K562 (cell line): ENCODE results near the gene PCK2. TPM values are rescaled to one million over a fixed set of nuclear protein-coding genes. Genes with fewer than 3 reads are reported as not detected.

Source experiments
- ASH1L ChIP-seq: fragments of 450-650 bp; IDR thresholded peaks from 2 replicates; pipeline ENCODE4 v1.6.1; 2018; ENCODE audit warnings: borderline replicate concordance, mild to moderate bottlenecking, low read depth; ENCODE audit not compliant: partially characterized antibody
- E2F6 ChIP-seq, 2 experiments: IDR thresholded peaks; 2 replicates each; pipeline ENCODE4 v1.6.1; 2011; ENCODE audit warnings: borderline replicate concordance in 1 of 2, control low read depth in 1 of 2, low read depth in 1 of 2, low read length in 1 of 2, mild to moderate bottlenecking in 1 of 2, mixed read lengths in 1 of 2, moderate library complexity in 1 of 2; ENCODE audit not compliant: insufficient read depth in 1 of 2, insufficient read length in 1 of 2, poor library complexity in 1 of 2, severe bottlenecking in 1 of 2; ENCODE audit errors: extremely low read depth in 1 of 2
- JUND ChIP-seq, 2 experiments: IDR thresholded peaks; 2 replicates in 1 of 2; 3 replicates in 1 of 2; pipeline ENCODE4 v1.6.1; 2011; ENCODE audit warnings: borderline replicate concordance in 2 of 2, low read depth in 2 of 2, low read length in 2 of 2, improper control_type of control experiment in 1 of 2, missing biosample characterization in 1 of 2, missing genetic modification characterization in 1 of 2, missing genetic modification reagents in 1 of 2
- KDM4B ChIP-seq, 2 experiments: fragments of 450-650 bp in 1 of 2; sonication (generic) in 1 of 2; IDR thresholded peaks; 2 replicates each; pipeline ENCODE4 v1.6.1; 2016 to 2017; ENCODE audit warnings: borderline replicate concordance in 2 of 2, antibody characterized with exemption in 1 of 2, low read depth in 1 of 2, mild to moderate bottlenecking in 1 of 2
- KLF1 ChIP-seq: fragments of 450-650 bp; IDR thresholded peaks from 2 replicates; pipeline ENCODE4 v1.6.1; 2016; ENCODE audit warnings: missing genetic modification characterization, missing compliant biosample characterization
- LARP7 ChIP-seq: fragments of 450-650 bp; IDR thresholded peaks from 2 replicates; pipeline ENCODE4 v1.6.1; 2016
- MBD2 ChIP-seq: sonication (generic); IDR thresholded peaks from 2 replicates; pipeline ENCODE4 v1.6.1; 2016; ENCODE audit warnings: low read depth, borderline replicate concordance
- NKRF ChIP-seq: fragments of 450-650 bp; IDR thresholded peaks from 2 replicates; pipeline ENCODE4 v1.6.1; 2016; ENCODE audit warnings: borderline replicate concordance
- POLR2B ChIP-seq: fragments of 450-650 bp; IDR thresholded peaks from 2 replicates; pipeline ENCODE4 v1.6.1; 2018; ENCODE audit warnings: low read depth; ENCODE audit not compliant: partially characterized antibody
- POLR2G ChIP-seq: fragments of 200-400 bp; formaldehyde crosslinking; IDR thresholded peaks from 2 replicates; pipeline ENCODE4 v1.6.1; 2017; ENCODE audit warnings: low read depth, mild to moderate bottlenecking, antibody characterized with exemption, low read length, moderate library complexity
- RBM22 ChIP-seq: fragments of 200-400 bp; formaldehyde crosslinking; IDR thresholded peaks from 2 replicates; pipeline ENCODE4 v1.6.1; 2018; ENCODE audit warnings: low read length, low read depth; ENCODE audit not compliant: poor library complexity, severe bottlenecking
- RCOR1 ChIP-seq, 2 experiments: IDR thresholded peaks; 2 replicates each; pipeline ENCODE4 v1.6.1; 2012; ENCODE audit warnings: low read depth in 2 of 2, low read length in 2 of 2, borderline replicate concordance in 1 of 2, improper control_type of control experiment in 1 of 2
- RNF2 ChIP-seq: sonication (generic); IDR thresholded peaks from 2 replicates; pipeline ENCODE4 v1.6.1; 2016
- SMARCA4 ChIP-seq: fragments of 450-650 bp; IDR thresholded peaks from 2 replicates; pipeline ENCODE4 v1.6.1; 2016
- SOX6 ChIP-seq: fragments of 450-650 bp; IDR thresholded peaks from 2 replicates; pipeline ENCODE4 v1.6.1; 2014; ENCODE audit warnings: mild to moderate bottlenecking
- SRF ChIP-seq, 2 experiments: fragments of 250-450, 450-650 bp in 1 of 2; sonication (Bioruptor Pico) in 1 of 2; sonication (generic) in 1 of 2; formaldehyde crosslinking; IDR thresholded peaks; 2 replicates each; pipeline versions ENCODE4 v1.5.0 to v1.5.1; 2020 to 2022; ENCODE audit warnings: mild to moderate bottlenecking in 1 of 2, missing genetic modification reagents in 1 of 2
- TAF7 ChIP-seq: fragments of 450-650 bp; IDR thresholded peaks from 2 replicates; pipeline ENCODE4 v1.6.1; 2016; ENCODE audit warnings: missing genetic modification characterization, missing compliant biosample characterization
- USF1 ChIP-seq: sonication (generic); formaldehyde crosslinking; IDR thresholded peaks from 2 replicates; pipeline ENCODE4 v1.9.0; 2022; ENCODE audit warnings: mild to moderate bottlenecking, missing genetic modification reagents
- USF2 ChIP-seq: sonication (generic); formaldehyde crosslinking; IDR thresholded peaks from 2 replicates; pipeline ENCODE4 v1.5.0; 2020; ENCODE audit warnings: missing genetic modification reagents
- ZKSCAN3 ChIP-seq: fragments of 250-450 bp; sonication (Bioruptor Pico); IDR thresholded peaks from 2 replicates; pipeline ENCODE4 v1.4.0; 2020
- ZNF232 ChIP-seq: sonication (generic); formaldehyde crosslinking; IDR thresholded peaks from 2 replicates; pipeline ENCODE4 v1.8.0; 2022; ENCODE audit warnings: mild to moderate bottlenecking, missing genetic modification reagents
- ZNF239 ChIP-seq: fragments of 250-450 bp; sonication (Bioruptor Pico); IDR thresholded peaks from 2 replicates; pipeline ENCODE4 v1.4.0; 2020; ENCODE audit warnings: mild to moderate bottlenecking
- ZSCAN29 ChIP-seq: fragments of 450-650 bp; IDR thresholded peaks from 2 replicates; pipeline ENCODE4 v1.6.1; 2017
- polyA plus RNA-seq, 8 experiments: library from polyadenylated mRNA; depleted of rRNA in 4 of 8; stranded (reverse) in 5 of 8; unstranded in 3 of 8; fragments of >200 nt; fragmentation: Nextera tagmentation in 2 of 8; fragmentation: Illumina TruSeq in 1 of 8; extraction: Ambion mirVana in 2 of 8; extraction: Trizol in 1 of 8; gene quantifications; 2 replicates each; pipeline versions ENCODE4 v1.2.1 to v1.2.3, GENCODE V29; 2011 to 2014; ENCODE audit warnings: inconsistent platforms in 1 of 8, missing spikeins in 1 of 8
- total RNA-seq, 7 experiments: library from RNA; depleted of rRNA in 6 of 7; stranded (reverse); fragments of >200 nt in 6 of 7; fragmentation: Illumina TruSeq in 2 of 7; extraction: Trizol in 2 of 7; gene quantifications; 2 replicates each; pipeline versions ENCODE4 v1.2.1 to v1.2.3, GENCODE V29; 2011 to 2021; ENCODE audit warnings: low replicate concordance in 1 of 7

Gene PCK2
- total and polyA plus RNA-seq, 9 of the 15 experiments (the other 6 are each of a cell fraction or from before 2014, with no cell fraction given): 3.3 to 60.9 (median 30.4) TPM

- peak in 1 of 2 experiments; percentile 21 for TF ChIP-seq E2F6 (IDR thresholded peaks at IDR 0.05; ENCODE audit: borderline replicate concordance in 1 of 2, extremely low read depth in 1 of 2, insufficient read depth in 1 of 2, insufficient read length in 1 of 2, low read depth in 1 of 2, low read length in 1 of 2, poor library complexity in 1 of 2, severe bottlenecking in 1 of 2)
- no peak for TF ChIP-seq ZKSCAN3 (CRISPR knock-in tag)
- peak; percentile 50; the same call in 1 of the 2 replicates for TF ChIP-seq NKRF
- TF ChIP-seq RBM22: peak; percentile 43
- TF ChIP-seq TAF7 (tag): peak; percentile 9; the same call in 1 of the 2 replicates
- no peak for TF ChIP-seq ZNF232 (CRISPR knock-in tag)
- peak; percentile 19 for TF ChIP-seq POLR2B
- peak; percentile 81; the same call in 1 of the 2 replicates for TF ChIP-seq MBD2
- TF ChIP-seq LARP7: no peak
- 0 out of 2 replicates have a peak, but pooled peaks have one; percentile 7 for TF ChIP-seq RNF2
- TF ChIP-seq ASH1L: peak; percentile 83
- 0 out of 2 replicates have a peak, but pooled peaks have one; percentile 18 for TF ChIP-seq JUND (IDR thresholded peaks at IDR 0.05; ENCODE audit: borderline replicate concordance, low read depth, low read length)
- no peak for TF ChIP-seq JUND (tag; IDR thresholded peaks at IDR 0.05; ENCODE audit: borderline replicate concordance, low read depth, low read length)
- TF ChIP-seq ZSCAN29: peak; percentile 54; the same call in 1 of the 2 replicates
- no peak for TF ChIP-seq KLF1 (tag)
- TF ChIP-seq ZNF239 (CRISPR knock-in tag): no peak
- 0 out of 2 replicates have a peak, but pooled peaks have one; percentile 10 for TF ChIP-seq SMARCA4
- peak; percentile 79 for TF ChIP-seq USF2 (CRISPR knock-in tag)
- no peak; a peak in 1 of 4 replicates for TF ChIP-seq SRF (CRISPR knock-in tag; IDR thresholded peaks at IDR 0.05)
- TF ChIP-seq SOX6: no peak
- TF ChIP-seq RCOR1 (IDR thresholded peaks at IDR 0.05; ENCODE audit: borderline replicate concordance in 1 of 2, low read depth in 2 of 2, low read length in 2 of 2): peak in 1 of 2 experiments; percentile 73; a peak in 2 of 4 replicates
- peak; percentile 84 for TF ChIP-seq USF1 (CRISPR knock-in tag)
- TF ChIP-seq KDM4B (IDR thresholded peaks at IDR 0.05; ENCODE audit: borderline replicate concordance in 2 of 2, low read depth in 1 of 2): peak in 1 of 2 experiments; percentile 76; a peak in 1 of 4 replicates
- TF ChIP-seq POLR2G: peak; percentile 93
These were observed 47.2 kb downstream of the PCK2 start, which contains the start of gene EMC9 (continued) for GRCh38 chr14:24141097-24141880.
